ENCODE results near the gene RPS10. TPM values are rescaled to one million over a fixed set of nuclear protein-coding genes. Genes with fewer than 3 reads are reported as not detected.
A peak's percentile ranks its signal among the peaks of the same experiment; 100 is the strongest.
"Not testable (repeated sequence)": the region's sequence is repeated elsewhere in the genome, so short reads cannot be mapped to it uniquely, and the experiment has no call there.

RPS10 gene
- total and polyA plus RNA-seq, 2 donors (not counting 1 experiment from before 2014, with no cell fraction given), result 1,649 to 2,883 TPM

- no peaks in the 10 kb centered on the region for H4K20me1 ChIP-seq (ENCODE audit: control insufficient read depth, extremely low read depth, insufficient read depth, low read length)
- H3K9ac ChIP-seq (ENCODE audit: insufficient read depth, low read length), result no peak overlapping the region
- peaks cover 4% of the 10 kb centered on the region for H3K4me1 ChIP-seq (ENCODE audit: control insufficient read depth, extremely low read depth, insufficient read depth, low read length)
- H3K4me3 ChIP-seq (replicated peaks in 1 of 4; ENCODE audit: control extremely low read depth in 1 of 4, insufficient read depth in 1 of 4, low read depth in 3 of 4, low read length in 4 of 4), result no peak overlapping the region
- TF ChIP-seq EZH2 (IDR thresholded peaks at IDR 0.05; ENCODE audit: low read length, missing control alignments) (no peak), CTCF (conservative IDR thresholded peaks at IDR 0.05 in 1 of 2, IDR thresholded peaks at IDR 0.05 in 1 of 2; ENCODE audit: low read depth in 1 of 2, low read length in 2 of 2) (no peak)
- no peaks in the 10 kb centered on the region for H3K27me3 ChIP-seq (ENCODE audit: control insufficient read depth, insufficient read depth, low read length)
- H3K27ac ChIP-seq (ENCODE audit: insufficient read depth, low read length), result no peak overlapping the region
- H3K36me3 ChIP-seq (ENCODE audit: control insufficient read depth, insufficient read depth, low read length), result no peaks in the 10 kb centered on the region
- no peak overlapping the region for H2AFZ ChIP-seq (ENCODE audit: low read length)
- peaks cover 58% of the 10 kb centered on the region for H3K79me2 ChIP-seq (ENCODE audit: control insufficient read depth, insufficient read depth, low read length)
- no peaks in the 10 kb centered on the region for H3K9me3 ChIP-seq (ENCODE audit: control insufficient read depth, insufficient read depth, low read depth, low read length)
- peak in 1 of 2 donors; percentile 34 for DNase-seq (ENCODE audit: low read depth in 2 of 2)
- H3K4me2 ChIP-seq (ENCODE audit: extremely low read depth, insufficient read depth, low read length), result no peak overlapping the region
Observed at GRCh38 chr6:34378470-34378869, 47.4 kb downstream of the RPS10 start.

- H3K4me3 ChIP-seq (replicated peaks in 1 of 4; ENCODE audit: control extremely low read depth in 1 of 4, insufficient read depth in 1 of 4, low read depth in 3 of 4, low read length in 4 of 4), result no peak overlapping the region
- DNase-seq (ENCODE audit: low read depth in 2 of 2), result peak in 1 of 2 donors; percentile 35
- no peak overlapping the region for H3K4me2 ChIP-seq (ENCODE audit: extremely low read depth, insufficient read depth, low read length)
- H3K79me2 ChIP-seq (ENCODE audit: control insufficient read depth, insufficient read depth, low read length), result peaks cover 60% of the 10 kb centered on the region
- no peaks in the 10 kb centered on the region for H4K20me1 ChIP-seq (ENCODE audit: control insufficient read depth, extremely low read depth, insufficient read depth, low read length)
- H3K27ac ChIP-seq (ENCODE audit: insufficient read depth, low read length), result no peak overlapping the region
- H3K9ac ChIP-seq (ENCODE audit: insufficient read depth, low read length), result no peak overlapping the region
- H3K4me1 ChIP-seq (ENCODE audit: control insufficient read depth, extremely low read depth, insufficient read depth, low read length), result peaks cover 2% of the 10 kb centered on the region
- TF ChIP-seq CTCF (conservative IDR thresholded peaks at IDR 0.05 in 1 of 2, IDR thresholded peaks at IDR 0.05 in 1 of 2; ENCODE audit: low read depth in 1 of 2, low read length in 2 of 2) (no peak), EZH2 (IDR thresholded peaks at IDR 0.05; ENCODE audit: low read length, missing control alignments) (no peak)
- no peaks in the 10 kb centered on the region for H3K36me3 ChIP-seq (ENCODE audit: control insufficient read depth, insufficient read depth, low read length)
- no peak overlapping the region for H2AFZ ChIP-seq (ENCODE audit: low read length)
- no peaks in the 10 kb centered on the region for H3K27me3 ChIP-seq (ENCODE audit: control insufficient read depth, insufficient read depth, low read length)
- H3K9me3 ChIP-seq (ENCODE audit: control insufficient read depth, insufficient read depth, low read depth, low read length), result no peaks in the 10 kb centered on the region
Observed at GRCh38 chr6:34377984-34378383, 47.9 kb downstream of the RPS10 start.

GRCh38 chr6:34377571-34377970, 48.3 kb downstream of the RPS10 start:
- H2AFZ ChIP-seq (ENCODE audit: low read length); H3K27ac ChIP-seq (ENCODE audit: insufficient read depth, low read length); H3K27me3 ChIP-seq (ENCODE audit: control insufficient read depth, insufficient read depth, low read length); H3K9ac ChIP-seq (ENCODE audit: insufficient read depth, low read length); H3K36me3 ChIP-seq (ENCODE audit: control insufficient read depth, insufficient read depth, low read length); H3K4me2 ChIP-seq (ENCODE audit: extremely low read depth, insufficient read depth, low read length); H3K4me1 ChIP-seq (ENCODE audit: control insufficient read depth, extremely low read depth, insufficient read depth, low read length); H3K9me3 ChIP-seq (ENCODE audit: control insufficient read depth, insufficient read depth, low read depth, low read length); H4K20me1 ChIP-seq (ENCODE audit: control insufficient read depth, extremely low read depth, insufficient read depth, low read length); H3K4me3 ChIP-seq (replicated peaks in 1 of 4; ENCODE audit: control extremely low read depth in 1 of 4, insufficient read depth in 1 of 4, low read depth in 3 of 4, low read length in 4 of 4): not testable (repeated sequence)
- H3K79me2 ChIP-seq (ENCODE audit: control insufficient read depth, insufficient read depth, low read length), result peaks cover 59% of the 10 kb centered on the region
- peak in 1 of 2 donors; percentile 10 for DNase-seq (ENCODE audit: low read depth in 2 of 2)

Measured in fibroblast of lung (primary cell).